Activated CD8-positive, alpha-beta T cell treated with anti-CD3 and anti-CD28 coated beads, Interleukin-2, amount 10 ng/mL, durations not matched to agents 7 days and 5 days (primary cell): ENCODE data around the gene LILRB4. TPM values are rescaled to one million over a fixed set of nuclear protein-coding genes. Genes with fewer than 3 reads are reported as not detected.
"Not testable (repeated sequence)": the region's sequence is repeated elsewhere in the genome, so short reads cannot be mapped to it uniquely, and the experiment has no call there.

Experiments used
- ATAC-seq: fragments of 150-1000 bp; cut with Tn5 transposase; one replicate; pipeline ENCODE4 v1.10.0; 2021; ENCODE audit warnings: moderate library complexity
- CTCF ChIA-PET: fragments of 350-600 bp; sonication (Branson Sonifier 250); formaldehyde crosslinking; loops from one replicate; lab custom pipeline; 2021; ENCODE audit warnings: antibody characterized with exemption; lab: Charles Lee
- POLR2A ChIA-PET: fragments of 350-600 bp; sonication (Branson Sonifier 250); formaldehyde crosslinking; loops from one replicate; lab custom pipeline; 2021; ENCODE audit warnings: antibody characterized with exemption; lab: Charles Lee
- DNase-seq: peaks from one replicate; pipeline ENCODE4 v3.0.0-alpha.2; 2020
- H3K27ac Mint-ChIP-seq: one replicate; pipeline ENCODE4 v1.8.0; 2021; ENCODE audit warnings: mild to moderate bottlenecking, mixed read lengths
- H3K27me3 Mint-ChIP-seq: one replicate; pipeline ENCODE4 v1.8.0; 2021; ENCODE audit warnings: low read depth, mixed read lengths
- H3K36me3 Mint-ChIP-seq: one replicate; pipeline ENCODE4 v1.8.0; 2021; ENCODE audit warnings: low read depth, mixed read lengths
- H3K4me1 Mint-ChIP-seq: one replicate; pipeline ENCODE4 v1.8.0; 2021; ENCODE audit warnings: low read depth, mixed read lengths
- H3K4me3 Mint-ChIP-seq: one replicate; pipeline ENCODE4 v1.8.0; 2021; ENCODE audit warnings: mild to moderate bottlenecking, mixed read lengths
- H3K9me3 Mint-ChIP-seq: one replicate; pipeline ENCODE4 v1.8.0; 2022; ENCODE audit warnings: mixed read lengths; ENCODE audit not compliant: insufficient read depth
- total RNA-seq, 2 experiments: library from RNA; stranded (reverse); gene quantifications; one replicate each; pipeline ENCODE4 v1.2.3, GENCODE V29; 2021

LILRB4 gene
- total RNA-seq, result not detected

DNA sequence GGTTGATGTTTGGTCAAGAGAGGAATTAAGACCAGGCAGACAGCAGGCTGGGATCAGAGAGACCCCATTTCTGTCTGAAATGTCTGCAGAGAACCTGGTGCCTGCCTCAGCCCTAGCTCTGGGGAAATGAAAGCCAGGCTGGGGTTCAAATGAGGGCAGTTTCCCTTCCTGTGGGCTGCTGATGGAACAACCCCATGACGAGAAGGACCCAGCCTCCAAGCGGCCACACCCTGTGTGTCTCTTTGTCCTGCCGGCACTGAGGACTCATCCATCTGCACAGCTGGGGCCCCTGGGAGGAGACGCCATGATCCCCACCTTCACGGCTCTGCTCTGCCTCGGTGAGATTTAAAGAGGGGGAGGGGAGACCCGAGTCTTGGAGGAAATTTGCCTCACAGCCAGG is at the start of gene LILRB4:
Gene LILRB4 (plus strand): TSS at position 256 of the 400 bp plus-strand sequence. CDS start 49 bp downstream, at position 305.
- CTCF ChIA-PET, result interaction anchor here (1.1 to 2.8 kb wide), 3 partner anchors 10 to 12 kb away, joined by 4 to 8 read pairs (median 5); no protein-coding TSS in a partner anchor

DNA sequence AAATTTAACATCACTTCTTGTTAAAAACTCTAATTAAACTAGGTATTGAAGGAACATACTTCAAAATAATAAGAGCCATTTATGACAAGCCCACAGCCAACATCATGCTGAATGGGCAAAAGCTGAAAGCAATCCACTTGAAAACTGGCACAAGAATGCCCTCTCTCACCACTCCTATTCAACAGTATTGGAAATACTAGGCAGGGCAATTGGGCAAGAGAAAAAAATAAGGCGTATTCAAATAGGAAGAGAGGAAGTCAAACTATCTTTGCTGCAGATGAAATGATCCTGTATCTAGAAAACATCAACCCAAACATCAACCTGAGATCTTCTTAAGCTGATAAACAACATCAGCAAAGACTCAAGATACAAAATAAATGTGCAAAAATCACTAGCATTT is 48.1 kb upstream of the LILRB4 start:
- CTCF ChIA-PET, result no interaction called here
- DNase-seq, result no peak

More for the DNA sequence above, at the start of gene LILRB4:
- POLR2A ChIA-PET, result no interaction called here
- Mint-ChIP-seq H3K27me3 (peaks cover 9% of the 10 kb centered on the region), H3K4me3 (no peak within 1 kb of the TSS), H3K9me3 (peaks cover under 1% of the 10 kb centered on the region), H3K27ac (no peak within 1 kb of the TSS), H3K4me1 (no peaks in the 10 kb centered on the region), H3K36me3 (no peaks in the 10 kb centered on the region)
- DNase-seq (no peak), ATAC-seq (no peak)

DNA sequence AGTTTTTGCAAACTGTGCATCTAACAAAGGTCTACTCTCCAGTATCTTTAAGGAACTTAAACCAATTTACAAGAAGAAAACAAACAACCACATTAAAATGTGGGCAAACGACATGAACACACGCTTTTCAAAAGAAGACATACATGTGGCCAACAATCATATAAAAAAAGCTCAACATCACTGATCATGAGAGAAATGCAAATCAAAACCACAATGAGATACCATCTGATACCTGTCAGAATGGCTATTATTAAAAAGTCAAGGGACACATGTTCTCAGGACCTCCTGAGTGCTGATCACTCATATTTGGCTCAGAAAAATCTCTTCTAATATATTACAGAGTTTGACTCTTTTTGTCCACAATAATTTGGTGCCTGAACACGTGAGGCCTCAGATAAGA is 46.7 kb upstream of the LILRB4 start:
- Mint-ChIP-seq H3K27me3 (peaks cover 17% of the 10 kb centered on the region), H3K4me3 (no peak overlapping the region), H3K9me3 (no peaks in the 10 kb centered on the region), H3K36me3 (no peaks in the 10 kb centered on the region), H3K27ac (no peak overlapping the region), H3K4me1 (peaks cover 8% of the 10 kb centered on the region)
- ATAC-seq (no peak), DNase-seq (no peak)
- CTCF ChIA-PET, result no interaction called here
- POLR2A ChIA-PET, result no interaction called here

More for the DNA sequence above, 48.1 kb upstream of the LILRB4 start:
- no peak overlapping the region for H3K4me3 Mint-ChIP-seq
- ATAC-seq, result no peak
- no peak overlapping the region for H3K27ac Mint-ChIP-seq
- no peaks in the 10 kb centered on the region for H3K9me3 Mint-ChIP-seq
- POLR2A ChIA-PET, result no interaction called here
- H3K27me3 Mint-ChIP-seq, result peaks cover 17% of the 10 kb centered on the region
- peaks cover 8% of the 10 kb centered on the region for H3K4me1 Mint-ChIP-seq
- H3K36me3 Mint-ChIP-seq, result no peaks in the 10 kb centered on the region

DNA sequence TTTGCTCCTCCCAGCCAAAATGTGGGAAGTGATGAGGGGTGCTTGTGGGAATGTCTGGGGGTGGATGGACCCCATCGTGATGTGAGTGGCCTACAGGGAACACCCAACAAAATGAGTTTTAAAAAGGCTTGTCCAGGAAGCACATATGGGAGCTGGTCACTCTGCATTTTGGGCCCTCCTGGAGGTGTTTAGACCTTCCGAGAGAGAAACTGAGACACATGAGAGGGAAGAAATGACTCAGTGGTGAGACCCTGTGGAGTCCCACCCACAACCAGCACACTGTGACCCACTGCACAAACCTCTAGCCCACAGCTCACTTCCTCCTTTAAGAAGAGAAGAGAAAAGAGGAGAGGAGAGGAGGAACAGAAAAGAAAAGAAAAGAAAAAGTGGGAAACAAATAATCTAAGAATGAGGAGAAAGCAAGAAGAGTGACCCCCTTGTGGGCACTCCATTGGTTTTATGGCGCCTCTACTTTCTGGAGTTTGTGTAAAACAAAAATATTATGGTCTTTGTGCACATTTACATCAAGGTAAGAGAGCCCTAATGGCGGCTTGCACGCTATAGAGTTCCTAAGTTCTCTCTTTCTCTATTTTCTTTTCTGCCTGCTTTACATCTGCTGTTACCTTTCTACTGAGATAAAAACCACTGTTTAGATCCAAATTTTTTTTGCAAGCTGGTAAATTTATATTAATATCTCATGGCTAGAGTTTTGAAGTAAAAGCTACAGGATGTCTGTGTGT is 45.8 kb upstream of the LILRB4 start:
- POLR2A ChIA-PET, result interaction anchor here (0.6 kb wide), 1 partner anchor 80 kb away, joined by 3 read pairs; no protein-coding TSS in a partner anchor
- H3K27me3 Mint-ChIP-seq, result peaks cover 25% of the 10 kb centered on the region
- H3K4me3 Mint-ChIP-seq, result no peak overlapping the region
- no peaks in the 10 kb centered on the region for H3K36me3 Mint-ChIP-seq
- CTCF ChIA-PET, result interaction anchor here (0.7 kb wide), 1 partner anchor 57 kb away, joined by 3 read pairs; no protein-coding TSS in a partner anchor
- H3K4me1 Mint-ChIP-seq, result peaks cover 8% of the 10 kb centered on the region
- H3K9me3 Mint-ChIP-seq, result no peaks in the 10 kb centered on the region
- no peak for DNase-seq
- no peak for ATAC-seq
- no peak overlapping the region for H3K27ac Mint-ChIP-seq

DNA sequence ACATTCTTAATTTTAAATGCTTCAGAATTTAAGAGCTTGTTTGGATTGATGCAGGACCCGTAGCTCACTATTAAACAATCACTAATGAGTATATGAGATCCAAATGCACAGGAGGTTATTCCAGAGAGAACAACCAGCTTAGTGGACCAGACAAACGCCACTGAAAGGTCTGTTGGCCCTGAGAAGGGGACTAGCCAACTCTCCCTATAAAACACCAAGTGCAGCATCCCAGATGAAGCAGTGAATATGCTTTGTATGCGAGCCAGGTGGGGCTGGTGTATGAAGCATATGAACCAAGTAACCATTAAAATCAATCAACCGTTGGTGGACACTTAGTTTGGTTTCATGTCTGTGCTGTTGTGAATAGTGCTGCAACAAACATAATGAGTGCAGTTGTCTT is 42.3 kb upstream of the LILRB4 start:
- Mint-ChIP-seq H3K4me1 (peaks cover 8% of the 10 kb centered on the region), H3K27ac (no peak overlapping the region), H3K4me3 (no peak overlapping the region), H3K9me3 (no peaks in the 10 kb centered on the region), H3K36me3 (no peaks in the 10 kb centered on the region), H3K27me3 (peaks cover 32% of the 10 kb centered on the region)
- ChIA-PET POLR2A (no interaction called here), CTCF (interaction anchor here (0.9 kb wide), 1 partner anchor 53 kb away, joined by 3 read pairs; no protein-coding TSS in a partner anchor)
- ATAC-seq (no peak), DNase-seq (no peak)

GRCh38 chr19:54622431-54622830 is 40.4 kb upstream of the LILRB4 start:
- Mint-ChIP-seq H3K4me3 (no peak overlapping the region), H3K36me3 (no peaks in the 10 kb centered on the region), H3K27ac (no peak overlapping the region), H3K27me3 (peaks cover 27% of the 10 kb centered on the region), H3K9me3 (no peaks in the 10 kb centered on the region), H3K4me1 (no peaks in the 10 kb centered on the region)
- ChIA-PET CTCF (interaction anchor here (0.7 kb wide), 1 partner anchor 143 kb away, joined by 3 read pairs; no protein-coding TSS in a partner anchor), POLR2A (no interaction called here)
- ATAC-seq (no peak), DNase-seq (no peak)

DNA sequence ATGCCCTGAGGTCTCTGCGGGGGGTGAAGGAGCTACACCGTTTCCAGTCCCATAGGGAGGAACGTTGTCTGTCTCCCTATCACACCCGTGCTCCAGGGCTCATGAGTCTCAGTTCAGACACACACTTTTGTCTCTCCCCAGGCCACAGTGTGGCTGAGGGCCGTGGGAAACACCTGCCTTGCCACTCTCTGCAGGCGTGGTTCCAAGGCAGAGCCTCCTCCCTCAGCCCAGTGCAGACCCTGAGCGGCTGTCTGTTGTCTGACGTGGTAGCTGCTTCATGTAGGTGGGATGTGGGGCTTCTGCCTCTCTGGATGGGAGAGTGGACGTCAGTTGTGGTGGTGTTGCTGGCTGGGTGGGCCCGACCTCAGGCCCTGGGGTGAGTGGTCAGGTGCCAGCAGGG is 38.6 kb upstream of the LILRB4 start:
- CTCF ChIA-PET, POLR2A ChIA-PET, H3K36me3 Mint-ChIP-seq, ATAC-seq, H3K4me1 Mint-ChIP-seq, DNase-seq, H3K4me3 Mint-ChIP-seq, H3K9me3 Mint-ChIP-seq, H3K27ac Mint-ChIP-seq: not testable (repeated sequence)
- peaks cover 26% of the 10 kb centered on the region for H3K27me3 Mint-ChIP-seq

- H3K4me1 Mint-ChIP-seq, CTCF ChIA-PET, H3K9me3 Mint-ChIP-seq, H3K36me3 Mint-ChIP-seq, H3K27ac Mint-ChIP-seq, POLR2A ChIA-PET, DNase-seq, ATAC-seq, H3K4me3 Mint-ChIP-seq: not testable (repeated sequence)
- H3K27me3 Mint-ChIP-seq, result peaks cover 32% of the 10 kb centered on the region
These were observed 37.7 kb upstream of the LILRB4 start for GRCh38 chr19:54624934-54625730.

GRCh38 chr19:54626757-54627156 is 36.0 kb upstream of the LILRB4 start:
- H3K4me3 Mint-ChIP-seq, result no peak overlapping the region
- CTCF ChIA-PET, result interaction anchor here (1.1 kb wide), 1 partner anchor 61 kb away, joined by 3 read pairs; no protein-coding TSS in a partner anchor
- no peak for DNase-seq
- peaks cover 30% of the 10 kb centered on the region for H3K27me3 Mint-ChIP-seq
- ATAC-seq, result no peak
- POLR2A ChIA-PET, result no interaction called here
- no peaks in the 10 kb centered on the region for H3K9me3 Mint-ChIP-seq
- peaks cover 2% of the 10 kb centered on the region for H3K4me1 Mint-ChIP-seq
- no peak overlapping the region for H3K27ac Mint-ChIP-seq
- H3K36me3 Mint-ChIP-seq, result no peaks in the 10 kb centered on the region

DNA sequence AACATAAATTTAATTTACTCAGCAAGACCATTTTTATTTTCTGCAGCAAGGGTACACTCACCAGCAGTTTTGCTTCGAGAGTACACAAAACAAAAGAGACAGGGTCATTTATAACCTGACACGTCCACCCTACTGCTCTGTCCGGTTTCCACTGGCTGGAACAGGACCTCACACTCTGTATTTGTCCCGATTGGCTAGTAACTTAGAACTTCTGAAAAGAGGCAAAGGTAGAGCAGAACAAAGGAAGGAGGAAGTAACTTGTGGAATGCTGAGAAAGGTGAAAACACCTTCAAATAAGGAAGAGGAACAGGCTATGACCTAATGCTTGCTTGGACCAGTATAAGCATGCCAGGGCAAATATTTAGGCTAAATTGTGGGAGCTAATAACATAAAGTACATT is 34.9 kb upstream of the LILRB4 start:
- ATAC-seq, POLR2A ChIA-PET, H3K4me1 Mint-ChIP-seq, H3K4me3 Mint-ChIP-seq, H3K9me3 Mint-ChIP-seq, H3K36me3 Mint-ChIP-seq, H3K27ac Mint-ChIP-seq, DNase-seq: not testable (repeated sequence)
- CTCF ChIA-PET, result interaction anchor here (1.1 kb wide), 1 partner anchor 62 kb away, joined by 3 read pairs; no protein-coding TSS in a partner anchor
- H3K27me3 Mint-ChIP-seq, result peaks cover 20% of the 10 kb centered on the region

- POLR2A ChIA-PET, H3K27ac Mint-ChIP-seq, DNase-seq, H3K9me3 Mint-ChIP-seq, ATAC-seq, H3K4me1 Mint-ChIP-seq, H3K36me3 Mint-ChIP-seq, H3K4me3 Mint-ChIP-seq, CTCF ChIA-PET: not testable (repeated sequence)
- H3K27me3 Mint-ChIP-seq, result peaks cover 13% of the 10 kb centered on the region
These were observed 32.5 kb upstream of the LILRB4 start, which contains the start of gene LILRB1 for GRCh38 chr19:54630262-54630661. TSS of gene LILRB1 (plus strand) at chr19:54630484. CDS start at chr19:54631074, 590 bp downstream.
